ENCODE data around the gene LRP8.

Gene LRP8

DNA sequence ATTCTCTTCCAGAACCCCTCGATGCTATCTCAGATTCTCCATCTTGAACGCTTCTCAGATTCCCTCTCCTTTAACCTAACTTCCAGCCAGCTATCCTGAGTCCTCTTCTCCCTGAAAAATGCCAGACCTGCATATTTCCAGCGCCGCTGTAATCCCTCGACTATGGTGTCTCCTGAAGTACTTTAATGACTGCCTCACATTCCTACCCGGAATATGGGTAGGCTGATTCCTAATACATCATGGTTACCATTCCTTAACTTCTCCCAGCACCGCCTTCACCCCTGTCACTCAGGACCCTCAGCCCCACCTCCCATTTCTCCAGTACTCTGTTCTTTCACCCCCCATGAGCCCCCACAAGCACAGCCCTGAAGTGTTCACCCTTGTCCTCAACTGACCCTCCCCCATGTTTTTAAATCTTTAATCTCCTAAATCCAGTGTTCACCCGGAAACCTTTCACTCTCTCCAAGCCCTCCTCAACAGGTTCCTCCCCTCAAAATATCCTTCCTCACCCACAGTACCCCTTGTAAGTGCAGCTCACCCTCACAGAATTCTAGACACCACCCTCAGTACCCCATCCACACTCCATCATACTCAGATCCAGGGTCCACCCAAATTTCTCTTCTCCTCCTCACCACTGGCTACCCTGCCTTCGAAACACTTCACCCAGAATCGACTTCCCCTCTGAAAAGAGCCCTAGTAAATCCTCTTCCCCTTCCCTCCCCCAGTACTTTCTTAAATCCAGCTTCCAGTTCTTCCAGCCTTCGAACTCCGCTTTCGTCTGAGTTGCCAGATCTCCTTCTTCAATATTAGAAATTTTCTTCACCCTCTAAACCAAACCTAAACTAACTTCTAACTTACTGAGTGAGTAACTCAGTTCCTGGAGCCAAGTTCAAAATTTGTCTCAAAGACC is 130.3 kb downstream of the LRP8 start:
- TF ChIP-seq FOXP2 (optimal IDR thresholded peaks at IDR 0.05; ENCODE audit: borderline replicate concordance, extremely low read depth, extremely low read length, insufficient read depth) (no peak), TAF1 (IDR thresholded peaks at IDR 0.05; ENCODE audit: borderline replicate concordance, insufficient read depth, low read length) (no peak), SIN3A (IDR thresholded peaks at IDR 0.05; ENCODE audit: borderline replicate concordance, insufficient read depth, low read length) (no peak), POLR2AphosphoS5 (IDR thresholded peaks at IDR 0.05; ENCODE audit: low read depth, low read length) (no peak; the same call in 1 of the 2 replicates)
- TF ChIP-seq, protein P1, sequence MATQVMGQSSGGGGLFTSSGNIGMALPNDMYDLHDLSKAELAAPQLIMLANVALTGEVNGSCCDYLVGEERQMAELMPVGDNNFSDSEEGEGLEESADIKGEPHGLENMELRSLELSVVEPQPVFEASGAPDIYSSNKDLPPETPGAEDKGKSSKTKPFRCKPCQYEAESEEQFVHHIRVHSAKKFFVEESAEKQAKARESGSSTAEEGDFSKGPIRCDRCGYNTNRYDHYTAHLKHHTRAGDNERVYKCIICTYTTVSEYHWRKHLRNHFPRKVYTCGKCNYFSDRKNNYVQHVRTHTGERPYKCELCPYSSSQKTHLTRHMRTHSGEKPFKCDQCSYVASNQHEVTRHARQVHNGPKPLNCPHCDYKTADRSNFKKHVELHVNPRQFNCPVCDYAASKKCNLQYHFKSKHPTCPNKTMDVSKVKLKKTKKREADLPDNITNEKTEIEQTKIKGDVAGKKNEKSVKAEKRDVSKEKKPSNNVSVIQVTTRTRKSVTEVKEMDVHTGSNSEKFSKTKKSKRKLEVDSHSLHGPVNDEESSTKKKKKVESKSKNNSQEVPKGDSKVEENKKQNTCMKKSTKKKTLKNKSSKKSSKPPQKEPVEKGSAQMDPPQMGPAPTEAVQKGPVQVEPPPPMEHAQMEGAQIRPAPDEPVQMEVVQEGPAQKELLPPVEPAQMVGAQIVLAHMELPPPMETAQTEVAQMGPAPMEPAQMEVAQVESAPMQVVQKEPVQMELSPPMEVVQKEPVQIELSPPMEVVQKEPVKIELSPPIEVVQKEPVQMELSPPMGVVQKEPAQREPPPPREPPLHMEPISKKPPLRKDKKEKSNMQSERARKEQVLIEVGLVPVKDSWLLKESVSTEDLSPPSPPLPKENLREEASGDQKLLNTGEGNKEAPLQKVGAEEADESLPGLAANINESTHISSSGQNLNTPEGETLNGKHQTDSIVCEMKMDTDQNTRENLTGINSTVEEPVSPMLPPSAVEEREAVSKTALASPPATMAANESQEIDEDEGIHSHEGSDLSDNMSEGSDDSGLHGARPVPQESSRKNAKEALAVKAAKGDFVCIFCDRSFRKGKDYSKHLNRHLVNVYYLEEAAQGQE (IDR thresholded peaks at IDR 0.05; ENCODE audit: insufficient read depth in 1 of 2, low read depth in 2 of 2, low read length in 2 of 2): no peak

DNA sequence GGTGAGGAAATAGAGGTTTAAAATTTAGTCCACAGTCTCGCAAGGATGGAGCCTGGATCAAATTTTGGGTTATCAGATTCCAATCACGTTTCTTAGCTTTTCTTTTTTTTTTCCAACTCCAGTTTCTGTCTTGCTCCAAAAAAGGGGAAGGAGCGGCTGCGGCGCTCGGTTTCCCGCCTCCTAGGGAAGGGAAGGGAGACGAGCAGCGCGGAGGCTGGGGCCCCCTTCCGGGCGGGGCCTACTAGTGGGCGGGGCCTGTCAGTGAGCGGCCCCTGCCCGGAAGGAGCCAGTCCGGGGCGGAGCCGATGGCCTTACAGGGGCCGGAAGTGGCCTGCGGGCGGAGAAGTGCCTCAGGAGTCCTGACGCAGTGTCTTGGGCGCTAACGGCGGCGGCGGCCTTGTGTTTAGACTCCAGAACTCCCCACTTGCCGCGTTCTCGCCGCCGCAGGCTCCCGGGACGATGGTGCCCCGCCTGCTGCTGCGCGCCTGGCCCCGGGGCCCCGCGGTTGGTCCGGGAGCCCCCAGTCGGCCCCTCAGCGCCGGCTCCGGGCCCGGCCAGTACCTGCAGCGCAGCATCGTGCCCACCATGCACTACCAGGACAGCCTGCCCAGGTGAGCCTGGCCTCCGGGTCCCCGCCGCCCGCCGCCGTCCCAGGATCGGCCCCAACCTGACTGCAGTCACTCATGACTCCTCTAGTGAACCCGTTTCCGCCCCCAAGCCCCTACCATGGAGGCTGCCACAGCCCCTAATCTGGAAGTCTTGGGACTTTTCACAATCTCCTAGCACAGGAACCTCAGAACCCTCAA is 131.2 kb downstream of the LRP8 start, which contains the start of gene CPT2:
Gene CPT2, plus strand, starts transcription at position 340 of the 806 bp plus-strand sequence. Its CDS starts 120 bp downstream, at position 460.
- TF ChIP-seq, protein P1 (IDR thresholded peaks at IDR 0.05; ENCODE audit: insufficient read depth in 1 of 2, low read depth in 2 of 2, low read length in 2 of 2): no peak
- peak; percentile 49 for TF ChIP-seq FOXP2 (optimal IDR thresholded peaks at IDR 0.05; ENCODE audit: borderline replicate concordance, extremely low read depth, extremely low read length, insufficient read depth)
- TF ChIP-seq POLR2AphosphoS5 (IDR thresholded peaks at IDR 0.05; ENCODE audit: low read depth, low read length): peak; percentile 94
- no peak for TF ChIP-seq SIN3A (IDR thresholded peaks at IDR 0.05; ENCODE audit: borderline replicate concordance, insufficient read depth, low read length)
- TF ChIP-seq TAF1 (IDR thresholded peaks at IDR 0.05; ENCODE audit: borderline replicate concordance, insufficient read depth, low read length): peak; percentile 74; the same call in 1 of the 2 replicates

DNA sequence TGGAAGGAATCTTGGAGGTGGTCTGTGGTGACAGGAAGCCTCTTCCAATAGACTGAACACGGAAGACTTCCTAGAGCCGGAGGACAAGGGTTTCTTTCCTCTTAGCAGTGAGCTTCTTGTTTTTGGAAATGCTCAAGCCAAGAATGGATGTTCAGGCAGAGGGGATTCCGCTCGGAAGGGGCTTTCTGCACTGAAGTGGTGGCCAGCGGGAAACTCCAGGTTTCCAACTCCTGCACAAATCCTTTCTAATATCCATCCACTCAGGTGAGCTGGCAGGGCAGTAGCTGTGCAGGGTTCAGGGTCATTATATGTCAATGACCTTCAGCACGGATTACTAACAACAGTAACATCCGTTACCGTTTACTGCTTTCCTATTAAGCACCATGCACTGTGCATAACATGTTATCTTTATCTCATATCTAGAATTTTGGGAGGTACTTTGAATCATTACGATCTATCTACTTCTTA is 131.8 kb downstream of the LRP8 start:
- TF ChIP-seq POLR2AphosphoS5 (IDR thresholded peaks at IDR 0.05; ENCODE audit: low read depth, low read length): no peak
- TF ChIP-seq, protein P1 (IDR thresholded peaks at IDR 0.05; ENCODE audit: insufficient read depth in 1 of 2, low read depth in 2 of 2, low read length in 2 of 2): no peak
- TF ChIP-seq TAF1 (IDR thresholded peaks at IDR 0.05; ENCODE audit: borderline replicate concordance, insufficient read depth, low read length): no peak
- no peak for TF ChIP-seq FOXP2 (optimal IDR thresholded peaks at IDR 0.05; ENCODE audit: borderline replicate concordance, extremely low read depth, extremely low read length, insufficient read depth)
- TF ChIP-seq SIN3A (IDR thresholded peaks at IDR 0.05; ENCODE audit: borderline replicate concordance, insufficient read depth, low read length): no peak

DNA sequence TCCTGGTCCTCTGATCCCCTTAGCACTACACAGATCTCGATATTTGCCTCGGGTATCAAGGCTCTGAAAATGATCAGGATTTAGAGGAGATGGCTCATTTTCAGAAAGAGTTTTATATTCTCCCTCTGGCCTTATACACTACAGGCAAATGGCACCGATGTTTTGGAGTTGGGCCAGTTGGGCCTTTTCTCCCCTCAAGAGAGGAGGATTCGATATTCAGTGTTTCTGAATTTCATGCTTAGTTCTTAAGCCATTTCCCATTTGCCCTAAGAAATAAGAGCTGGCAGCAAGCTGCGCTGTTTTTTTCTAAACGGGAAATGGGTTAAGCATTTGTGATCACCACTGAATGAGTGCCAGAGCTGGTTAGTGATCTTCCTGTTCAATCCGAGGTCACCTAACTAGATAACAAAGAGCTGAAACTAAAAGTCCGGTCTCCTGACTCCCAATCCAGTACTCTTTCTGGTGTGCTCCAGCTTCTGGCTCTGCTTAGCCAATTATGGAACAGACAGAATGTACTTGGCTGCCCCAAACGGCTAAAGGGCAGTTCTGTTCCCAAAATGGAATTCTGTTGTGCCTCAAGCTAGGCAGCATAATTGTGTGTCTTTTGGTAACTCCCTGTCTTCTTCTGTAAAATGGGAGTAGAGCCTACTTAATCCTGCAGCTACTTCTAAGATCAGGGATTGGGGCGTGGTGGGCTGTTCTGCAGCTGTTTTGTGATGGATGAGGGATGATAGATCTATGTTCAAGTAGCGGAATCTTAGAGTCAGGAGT is 132.4 kb downstream of the LRP8 start:
- no peak for TF ChIP-seq FOXP2 (optimal IDR thresholded peaks at IDR 0.05; ENCODE audit: borderline replicate concordance, extremely low read depth, extremely low read length, insufficient read depth)
- no peak for TF ChIP-seq TAF1 (IDR thresholded peaks at IDR 0.05; ENCODE audit: borderline replicate concordance, insufficient read depth, low read length)
- TF ChIP-seq, protein P1 (IDR thresholded peaks at IDR 0.05; ENCODE audit: insufficient read depth in 1 of 2, low read depth in 2 of 2, low read length in 2 of 2): no peak
- no peak for TF ChIP-seq POLR2AphosphoS5 (IDR thresholded peaks at IDR 0.05; ENCODE audit: low read depth, low read length)
- no peak for TF ChIP-seq SIN3A (IDR thresholded peaks at IDR 0.05; ENCODE audit: borderline replicate concordance, insufficient read depth, low read length)
